Stimulated activated CD4-positive, alpha-beta T cell treated with anti-CD3 and anti-CD28 coated beads, Interleukin-4, amount 100 ng/mL, for 24 hours (primary cell): Measurements from ENCODE around the gene VDAC1.
"Not testable (repeated sequence)": the region's sequence is repeated elsewhere in the genome, so short reads cannot be mapped to it uniquely, and the experiment has no call there.

Source experiments
- DNase-seq: peaks from one replicate; pipeline ENCODE4 v3.0.0-alpha.2; 2020

VDAC1 gene

GRCh38 chr5:133938039-133938821 lies 66.5 kb downstream of the VDAC1 start:
- DNase-seq, result no peak

- DNase-seq, result not testable (repeated sequence)
These were observed 67.1 kb downstream of the VDAC1 start for GRCh38 chr5:133937628-133938027.

- DNase-seq, result no peak
These were observed 68.1 kb downstream of the VDAC1 start for GRCh38 chr5:133936651-133937015.

GRCh38 chr5:133935991-133936650 lies 68.7 kb downstream of the VDAC1 start:
- DNase-seq, result not testable (repeated sequence)

- no peak for DNase-seq
These were observed 69.2 kb downstream of the VDAC1 start for GRCh38 chr5:133935667-133935940.

GRCh38 chr5:133934822-133935666 lies 69.7 kb downstream of the VDAC1 start:
- no peak for DNase-seq

- DNase-seq, result no peak
These were observed 70.5 kb downstream of the VDAC1 start for GRCh38 chr5:133934311-133934710.

- no peak for DNase-seq
These were observed 71.0 kb downstream of the VDAC1 start for GRCh38 chr5:133933670-133934295.

GRCh38 chr5:133933169-133933509 lies 71.6 kb downstream of the VDAC1 start:
- no peak for DNase-seq

GRCh38 chr5:133932441-133933168 lies 72.2 kb downstream of the VDAC1 start:
- no peak for DNase-seq

- no peak for DNase-seq
These were observed 73.2 kb downstream of the VDAC1 start for GRCh38 chr5:133931546-133931945.

- DNase-seq, result no peak
These were observed 74.0 kb downstream of the VDAC1 start for GRCh38 chr5:133930813-133931090.

GRCh38 chr5:133930061-133930812 lies 74.5 kb downstream of the VDAC1 start:
- DNase-seq, result peak; percentile 82

GRCh38 chr5:133928587-133929393 lies 76.0 kb downstream of the VDAC1 start:
- DNase-seq, result no peak

- no peak for DNase-seq
These were observed 77.2 kb downstream of the VDAC1 start for GRCh38 chr5:133927300-133928180.

- no peak for DNase-seq
These were observed 78.1 kb downstream of the VDAC1 start for GRCh38 chr5:133926489-133927299.

- DNase-seq, result no peak
These were observed 78.8 kb downstream of the VDAC1 start for GRCh38 chr5:133925866-133926488.

GRCh38 chr5:133925269-133925668 lies 79.5 kb downstream of the VDAC1 start:
- no peak for DNase-seq
